ENCODE measurements around the gene TCF12. TPM values are rescaled to one million over a fixed set of nuclear protein-coding genes. Genes with fewer than 3 reads are reported as not detected.

The TCF12 gene
- total and polyA plus RNA-seq, 2 donors (not counting 3 experiments of a cell fraction or from before 2014, with no cell fraction given): 72.1 to 133 TPM

DNA sequence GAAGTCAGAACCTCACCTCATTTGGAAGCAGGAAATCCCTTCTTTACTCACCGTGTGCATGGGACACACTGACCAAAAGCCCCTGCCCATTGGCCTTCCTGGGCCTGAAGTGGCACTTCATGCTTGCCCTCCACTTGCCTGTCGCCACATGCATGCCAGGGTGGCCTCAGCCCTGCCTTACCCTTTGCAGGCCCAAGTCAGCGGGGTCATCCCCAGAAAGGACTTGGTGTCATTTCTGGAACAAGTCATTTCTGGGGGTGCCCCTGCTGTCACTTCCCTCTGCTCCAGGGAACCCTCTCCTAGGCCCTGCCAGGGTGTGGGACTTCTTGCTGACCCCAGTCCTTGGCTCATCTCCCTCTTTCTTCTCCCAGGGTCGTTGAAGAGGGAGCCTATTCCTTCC, 398.0 kb downstream of the TCF12 start:
- no peak for DNase-seq (ENCODE audit: low read depth, low spot score)
- no peaks in the 10 kb centered on the region for H3K27me3 ChIP-seq (ENCODE audit: control insufficient read depth in 2 of 2, insufficient read depth in 2 of 2, low read length in 2 of 2)
- intact Hi-C loops (cut with micrococcal nuclease) (no loop called here), dilution Hi-C loops (cut with MboI; ENCODE audit: extremely low pct_ligation_motif_present, low sequenced_read_pairs) (no loop called here)
- no peak overlapping the region for H3K4me3 ChIP-seq (replicated peaks in 1 of 3; ENCODE audit: insufficient read depth in 1 of 3, low read depth in 1 of 3, low read length in 3 of 3)
- no TSS peak for BruUV-seq (replicated peaks)
- no peak overlapping the region for H3K9ac ChIP-seq (replicated peaks; ENCODE audit: extremely low read depth, insufficient read depth, low read length)
- no peaks in the 10 kb centered on the region for H3K9me1 ChIP-seq (replicated peaks; ENCODE audit: control insufficient read depth, extremely low read depth, insufficient read depth, low read length)
- H3K4me2 ChIP-seq (ENCODE audit: insufficient read depth, low read length): no peak overlapping the region
- H3K9me3 ChIP-seq (replicated peaks; ENCODE audit: control insufficient read depth, insufficient read depth, low read length): no peaks in the 10 kb centered on the region
- H3K27ac ChIP-seq (ENCODE audit: insufficient read depth, low read depth, low read length): no peak overlapping the region
- ChIA-PET POLR2A (no interaction called here), CTCF (no interaction called here)
- H2AFZ ChIP-seq (ENCODE audit: low read depth, low read length): no peak overlapping the region
- FAIRE-seq: no peak
- peaks cover 11% of the 10 kb centered on the region for H3K4me1 ChIP-seq (ENCODE audit: control insufficient read depth, extremely low read depth, insufficient read depth, low read length)
- no peaks in the 10 kb centered on the region for H3K79me2 ChIP-seq (ENCODE audit: control insufficient read depth, insufficient read depth, low read length)
- H3K36me3 ChIP-seq (ENCODE audit: control insufficient read depth in 2 of 2, extremely low read depth in 1 of 2, insufficient read depth in 2 of 2, low read length in 2 of 2): no peaks in the 10 kb centered on the region
- TF ChIP-seq, protein P1, sequence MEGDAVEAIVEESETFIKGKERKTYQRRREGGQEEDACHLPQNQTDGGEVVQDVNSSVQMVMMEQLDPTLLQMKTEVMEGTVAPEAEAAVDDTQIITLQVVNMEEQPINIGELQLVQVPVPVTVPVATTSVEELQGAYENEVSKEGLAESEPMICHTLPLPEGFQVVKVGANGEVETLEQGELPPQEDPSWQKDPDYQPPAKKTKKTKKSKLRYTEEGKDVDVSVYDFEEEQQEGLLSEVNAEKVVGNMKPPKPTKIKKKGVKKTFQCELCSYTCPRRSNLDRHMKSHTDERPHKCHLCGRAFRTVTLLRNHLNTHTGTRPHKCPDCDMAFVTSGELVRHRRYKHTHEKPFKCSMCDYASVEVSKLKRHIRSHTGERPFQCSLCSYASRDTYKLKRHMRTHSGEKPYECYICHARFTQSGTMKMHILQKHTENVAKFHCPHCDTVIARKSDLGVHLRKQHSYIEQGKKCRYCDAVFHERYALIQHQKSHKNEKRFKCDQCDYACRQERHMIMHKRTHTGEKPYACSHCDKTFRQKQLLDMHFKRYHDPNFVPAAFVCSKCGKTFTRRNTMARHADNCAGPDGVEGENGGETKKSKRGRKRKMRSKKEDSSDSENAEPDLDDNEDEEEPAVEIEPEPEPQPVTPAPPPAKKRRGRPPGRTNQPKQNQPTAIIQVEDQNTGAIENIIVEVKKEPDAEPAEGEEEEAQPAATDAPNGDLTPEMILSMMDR (IDR thresholded peaks at IDR 0.05; ENCODE audit: extremely low read depth in 1 of 2, insufficient read depth in 1 of 2, low read depth in 1 of 2, low read length in 2 of 2): no peak
- no peak for TF ChIP-seq MYC (IDR thresholded peaks at IDR 0.05; ENCODE audit: low read depth, low read length)
- no peak for TF ChIP-seq FOS (IDR thresholded peaks at IDR 0.05; ENCODE audit: borderline replicate concordance, insufficient read depth, low read length)
- TF ChIP-seq POLR2AphosphoS5 (IDR thresholded peaks at IDR 0.05; ENCODE audit: insufficient read depth, low read depth, low read length): no peak
- H4K20me1 ChIP-seq (replicated peaks; ENCODE audit: control insufficient read depth, extremely low read depth, insufficient read depth, low read length): no peaks in the 10 kb centered on the region

DNA sequence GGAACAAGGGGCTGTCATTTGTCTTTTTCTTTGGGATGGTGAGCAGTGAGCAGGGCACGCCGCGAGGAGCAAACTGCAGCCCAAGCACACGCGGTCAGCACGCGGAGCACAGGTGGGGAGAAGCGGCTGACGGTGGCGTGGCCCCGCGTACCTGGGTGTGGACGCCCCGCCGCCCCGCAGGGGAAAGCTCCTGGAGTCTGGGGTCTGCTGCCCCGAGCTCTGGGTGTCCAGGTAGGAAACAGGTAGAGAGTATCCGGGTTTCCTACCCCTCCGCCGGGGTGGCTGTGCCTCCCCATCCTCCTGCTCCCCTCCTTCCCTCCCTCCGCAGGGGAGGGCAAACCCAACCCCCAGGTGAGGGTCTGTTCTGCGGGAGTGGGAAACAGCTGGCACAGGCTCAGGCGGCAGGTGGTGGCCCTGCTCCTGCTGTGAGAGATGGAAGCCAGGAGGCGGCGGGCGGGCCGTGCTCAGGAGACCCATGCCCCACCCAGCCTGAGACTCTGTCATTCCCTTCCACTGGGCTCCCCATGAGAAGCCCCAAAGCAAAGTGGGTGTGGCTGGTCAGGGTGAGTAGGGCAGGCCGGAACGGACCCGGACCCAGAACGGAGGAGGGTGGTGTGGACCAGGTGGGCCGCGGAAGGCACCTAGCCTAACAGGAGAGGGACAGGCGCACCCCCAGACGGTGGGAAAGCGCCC, 400.9 kb downstream of the TCF12 start:
- dilution Hi-C loops (cut with MboI; ENCODE audit: extremely low pct_ligation_motif_present, low sequenced_read_pairs): no loop called here
- Histone ChIP-seq H2AFZ (ENCODE audit: low read depth, low read length) (no peak overlapping the region), H3K9ac (replicated peaks; ENCODE audit: extremely low read depth, insufficient read depth, low read length) (no peak overlapping the region), H3K9me1 (replicated peaks; ENCODE audit: control insufficient read depth, extremely low read depth, insufficient read depth, low read length) (no peaks in the 10 kb centered on the region), H4K20me1 (replicated peaks; ENCODE audit: control insufficient read depth, extremely low read depth, insufficient read depth, low read length) (no peaks in the 10 kb centered on the region), H3K27ac (ENCODE audit: insufficient read depth, low read depth, low read length) (no peak overlapping the region), H3K9me3 (replicated peaks; ENCODE audit: control insufficient read depth, insufficient read depth, low read length) (no peaks in the 10 kb centered on the region), H3K4me2 (ENCODE audit: insufficient read depth, low read length) (no peak overlapping the region), H3K4me3 (replicated peaks in 1 of 3; ENCODE audit: insufficient read depth in 1 of 3, low read depth in 1 of 3, low read length in 3 of 3) (no peak overlapping the region), H3K36me3 (ENCODE audit: control insufficient read depth in 2 of 2, extremely low read depth in 1 of 2, insufficient read depth in 2 of 2, low read length in 2 of 2) (no peaks in the 10 kb centered on the region), H3K27me3 (ENCODE audit: control insufficient read depth in 2 of 2, insufficient read depth in 2 of 2, low read length in 2 of 2) (no peaks in the 10 kb centered on the region), H3K4me1 (ENCODE audit: control insufficient read depth, extremely low read depth, insufficient read depth, low read length) (peaks cover 35% of the 10 kb centered on the region), H3K79me2 (ENCODE audit: control insufficient read depth, insufficient read depth, low read length) (no peaks in the 10 kb centered on the region)
- DNase-seq (ENCODE audit: low read depth, low spot score) (no peak), FAIRE-seq (no peak)
- TF ChIP-seq, protein P2, sequence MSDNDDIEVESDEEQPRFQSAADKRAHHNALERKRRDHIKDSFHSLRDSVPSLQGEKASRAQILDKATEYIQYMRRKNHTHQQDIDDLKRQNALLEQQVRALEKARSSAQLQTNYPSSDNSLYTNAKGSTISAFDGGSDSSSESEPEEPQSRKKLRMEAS (IDR thresholded peaks at IDR 0.05; ENCODE audit: insufficient read depth, insufficient read length): no peak
- TF ChIP-seq EZH2 (IDR thresholded peaks at IDR 0.05; ENCODE audit: borderline replicate concordance, low read depth, low read length, severe bottlenecking) (no peak), MYC (IDR thresholded peaks at IDR 0.05; ENCODE audit: low read depth, low read length) (no peak), POLR2AphosphoS5 (IDR thresholded peaks at IDR 0.05; ENCODE audit: insufficient read depth, low read depth, low read length) (no peak), JUN (IDR thresholded peaks at IDR 0.05; ENCODE audit: borderline replicate concordance, insufficient read depth, insufficient read length, low read depth) (no peak), FOS (IDR thresholded peaks at IDR 0.05; ENCODE audit: borderline replicate concordance, insufficient read depth, low read length) (no peak)
- intact Hi-C loops (cut with micrococcal nuclease): no loop called here
- ChIA-PET POLR2A (no interaction called here), CTCF (interaction anchor here (2.6 kb wide), 1 partner anchor 13 kb away, joined by 12 read pairs; no protein-coding TSS in a partner anchor)
- no TSS peak for BruUV-seq (replicated peaks)
